SJCRH30 (cell line): ENCODE data around the gene ATG9B. TPM values are rescaled to one million over a fixed set of nuclear protein-coding genes. Genes with fewer than 3 reads are reported as not detected.

ENCODE experiments used
- DNase-seq, 2 experiments: peaks; one replicate each; pipeline ENCODE4 v3.0.0-alpha.2; 2015 to 2020
- H3K27ac ChIP-seq: fragments of 250-450 bp; sonication (Bioruptor Pico); 2 replicates; pipeline ENCODE4 v1.5.1; 2020; ENCODE audit warnings: mild to moderate bottlenecking, moderate library complexity
- H3K27me3 ChIP-seq: fragments of 250-450 bp; sonication (Bioruptor Pico); 2 replicates; pipeline ENCODE4 v1.5.1; 2020; ENCODE audit warnings: mild to moderate bottlenecking, moderate library complexity
- H3K36me3 ChIP-seq: fragments of 250-450 bp; sonication (Bioruptor Pico); 2 replicates; pipeline ENCODE4 v1.5.1; 2020; ENCODE audit warnings: mild to moderate bottlenecking, moderate library complexity
- H3K4me1 ChIP-seq: fragments of 250-450 bp; sonication (Bioruptor Pico); 2 replicates; pipeline ENCODE4 v1.5.1; 2020; ENCODE audit warnings: mild to moderate bottlenecking, moderate library complexity
- H3K4me3 ChIP-seq: fragments of 250-450 bp; sonication (Bioruptor Pico); 2 replicates; pipeline ENCODE4 v1.5.1; 2020; ENCODE audit warnings: mild to moderate bottlenecking, moderate library complexity
- H3K9me3 ChIP-seq: fragments of 250-450 bp; sonication (Bioruptor Pico); replicated peaks from 2 replicates; pipeline ENCODE4 v1.5.1; 2020; ENCODE audit warnings: mild to moderate bottlenecking, moderate library complexity
- total RNA-seq: library from RNA; depleted of rRNA; stranded (reverse); fragments of >200 nt; shearing (Covaris generic); gene quantifications from 2 replicates; pipeline ENCODE4 v1.2.3, GENCODE V29; 2014; rRNA removed

ATG9B gene
- total RNA-seq, 1 experiment from 2014 or later = 0.08 TPM

- DNase-seq = peak; percentile 87 to 89
- Histone ChIP-seq H3K27ac (peak overlapping the region; percentile 60), H3K36me3 (no peaks in the 10 kb centered on the region), H3K9me3 (no peaks in the 10 kb centered on the region), H3K4me1 (peaks cover 30% of the 10 kb centered on the region), H3K27me3 (no peaks in the 10 kb centered on the region), H3K4me3 (peak overlapping the region; percentile 12)
Measured at GRCh38 chr7:150972023-150972468, 52.2 kb downstream of the ATG9B start.

GRCh38 chr7:150971242-150972022, 52.9 kb downstream of the ATG9B start:
- Histone ChIP-seq H3K27ac (peak overlapping the region; percentile 60), H3K9me3 (no peaks in the 10 kb centered on the region), H3K27me3 (no peaks in the 10 kb centered on the region), H3K36me3 (no peaks in the 10 kb centered on the region), H3K4me3 (peak overlapping the region; percentile 12), H3K4me1 (peaks cover 26% of the 10 kb centered on the region)
- DNase-seq = peak; percentile 94 to 95

GRCh38 chr7:150970424-150970823, 53.9 kb downstream of the ATG9B start:
- Histone ChIP-seq H3K27me3 (no peaks in the 10 kb centered on the region), H3K9me3 (no peaks in the 10 kb centered on the region), H3K36me3 (no peaks in the 10 kb centered on the region), H3K4me3 (no peak overlapping the region), H3K27ac (no peak overlapping the region), H3K4me1 (peaks cover 26% of the 10 kb centered on the region)
- no peak for DNase-seq

- Histone ChIP-seq H3K27ac (no peak overlapping the region), H3K27me3 (no peaks in the 10 kb centered on the region), H3K9me3 (no peaks in the 10 kb centered on the region), H3K36me3 (no peaks in the 10 kb centered on the region), H3K4me1 (peaks cover 34% of the 10 kb centered on the region), H3K4me3 (no peak overlapping the region)
- no peak for DNase-seq
Measured at GRCh38 chr7:150969475-150969874, 54.8 kb downstream of the ATG9B start.

GRCh38 chr7:150968734-150969372, 55.4 kb downstream of the ATG9B start:
- Histone ChIP-seq H3K27ac (no peak overlapping the region), H3K36me3 (no peaks in the 10 kb centered on the region), H3K9me3 (no peaks in the 10 kb centered on the region), H3K4me3 (no peak overlapping the region), H3K4me1 (peaks cover 40% of the 10 kb centered on the region), H3K27me3 (no peaks in the 10 kb centered on the region)
- DNase-seq = no peak

- DNase-seq = no peak
- Histone ChIP-seq H3K27me3 (no peaks in the 10 kb centered on the region), H3K4me1 (peaks cover 40% of the 10 kb centered on the region), H3K36me3 (no peaks in the 10 kb centered on the region), H3K9me3 (no peaks in the 10 kb centered on the region), H3K4me3 (no peak overlapping the region), H3K27ac (no peak overlapping the region)
Measured at GRCh38 chr7:150968056-150968733, 56.1 kb downstream of the ATG9B start.

GRCh38 chr7:150967349-150967748, 56.9 kb downstream of the ATG9B start:
- Histone ChIP-seq H3K27me3 (no peaks in the 10 kb centered on the region), H3K4me3 (no peak overlapping the region), H3K4me1 (peaks cover 38% of the 10 kb centered on the region), H3K9me3 (no peaks in the 10 kb centered on the region), H3K36me3 (no peaks in the 10 kb centered on the region), H3K27ac (no peak overlapping the region)
- DNase-seq = no peak

- Histone ChIP-seq H3K27me3 (no peaks in the 10 kb centered on the region), H3K27ac (no peak overlapping the region), H3K36me3 (no peaks in the 10 kb centered on the region), H3K4me1 (peaks cover 25% of the 10 kb centered on the region), H3K9me3 (no peaks in the 10 kb centered on the region), H3K4me3 (no peak overlapping the region)
- peak; percentile 56 to 70 for DNase-seq
Measured at GRCh38 chr7:150966002-150966401, 58.3 kb downstream of the ATG9B start.

- no peak overlapping the region for H3K27ac ChIP-seq
- H3K27me3 ChIP-seq = no peaks in the 10 kb centered on the region
- no peaks in the 10 kb centered on the region for H3K36me3 ChIP-seq
- peaks cover 19% of the 10 kb centered on the region for H3K4me1 ChIP-seq
- no peak for DNase-seq
- H3K9me3 ChIP-seq = no peaks in the 10 kb centered on the region
- no peak overlapping the region for H3K4me3 ChIP-seq
Measured at GRCh38 chr7:150965273-150965830, 58.9 kb downstream of the ATG9B start.

Other genes starting within 250 kb of the ATG9B start
- gene TMEM176B, start 224.1 kb downstream of the ATG9B start, total RNA-seq = not detected in 2 replicates
- not detected in 2 replicates for gene TMEM176A, start 223.7 kb downstream of the ATG9B start, total RNA-seq
- not detected in 2 replicates for gene AOC1, start 172.0 kb downstream of the ATG9B start, total RNA-seq
- gene KCNH2, start 46.2 kb downstream of the ATG9B start, total RNA-seq = 15.9 and 19.3 TPM in 2 replicates
- gene NOS3, start 33.5 kb downstream of the ATG9B start, total RNA-seq = 0.05 and 0.20 TPM in 2 replicates
- gene ABCB8, start 4.0 kb upstream of the ATG9B start, total RNA-seq = 20.8 and 22.3 TPM in 2 replicates
- 1.3 and 1.5 TPM in 2 replicates for gene ASIC3, start 24.0 kb upstream of the ATG9B start, total RNA-seq
- 34.3 and 39.2 TPM in 2 replicates for gene CDK5, start 33.4 kb upstream of the ATG9B start, total RNA-seq
- gene SLC4A2, start 35.1 kb upstream of the ATG9B start, total RNA-seq = 129 and 132 TPM in 2 replicates
- gene FASTK, start 56.3 kb upstream of the ATG9B start, total RNA-seq = 62.2 and 92.8 TPM in 2 replicates
- 43.5 and 44.2 TPM in 2 replicates for gene TMUB1, start 59.0 kb upstream of the ATG9B start, total RNA-seq
- 59.7 and 62.9 TPM in 2 replicates for gene AGAP3, start 62.0 kb upstream of the ATG9B start, total RNA-seq
- 0.48 and 0.95 TPM in 2 replicates for gene GBX1, start 143.2 kb upstream of the ATG9B start, total RNA-seq
- gene ASB10, start 162.8 kb upstream of the ATG9B start, total RNA-seq = not detected in 2 replicates
- not detected in 2 replicates for gene H2BK1, start 186.0 kb upstream of the ATG9B start, total RNA-seq
- gene ABCF2, start 202.7 kb upstream of the ATG9B start, total RNA-seq = 77.6 and 77.7 TPM in 2 replicates
- 27.7 and 28.2 TPM in 2 replicates for gene CHPF2, start 208.0 kb upstream of the ATG9B start, total RNA-seq
- 91.8 and 106 TPM in 2 replicates for gene SMARCD3, start 224.2 kb upstream of the ATG9B start, total RNA-seq